H1 (cell line): ENCODE measurements around the gene MYNN. TPM values are rescaled to one million over a fixed set of nuclear protein-coding genes. Genes with fewer than 3 reads are reported as not detected.

Experiments
- ASH2L ChIP-seq: fragments of 200-600, 300-600 bp; sonication (generic); IDR thresholded peaks from one replicate; pipeline ENCODE4 v1.7.1; 2017; ENCODE audit warnings: low read length
- BACH1 ChIP-seq: IDR thresholded peaks from 2 replicates; pipeline ENCODE4 v1.6.1; 2012; ENCODE audit warnings: low read length, improper control_type of control experiment
- NRF1 ChIP-seq: IDR thresholded peaks from 2 replicates; pipeline ENCODE4 v1.6.1; 2011; ENCODE audit warnings: mild to moderate bottlenecking, low read depth, low read length, improper control_type of control experiment
- POLR2A ChIP-seq, 2 experiments: IDR thresholded peaks; 1 replicate in 1 of 2; 2 replicates in 1 of 2; pipeline ENCODE4 v1.6.1; 2011; ENCODE audit warnings: low read depth in 2 of 2, low read length in 2 of 2, mild to moderate bottlenecking in 2 of 2; ENCODE audit errors: control extremely low read depth in 1 of 2
- POU5F1 ChIP-seq: IDR thresholded peaks from 2 replicates; pipeline ENCODE4 v1.6.1; 2011; ENCODE audit warnings: low read depth, mild to moderate bottlenecking, low read length, moderate library complexity
- SP4 ChIP-seq: IDR thresholded peaks from 2 replicates; pipeline ENCODE4 v1.6.1; 2012; ENCODE audit warnings: low read length, inconsistent platforms
- TEAD4 ChIP-seq: IDR thresholded peaks from 2 replicates; pipeline ENCODE4 v1.6.1; 2012; ENCODE audit warnings: low read depth, low read length, inconsistent platforms, mixed read lengths
- polyA plus RNA-seq, 7 experiments: library from polyadenylated mRNA; depleted of rRNA in 3 of 7; stranded (reverse) in 5 of 7; unstranded in 2 of 7; fragments of >200 nt in 5 of 7; fragments of 200-250 nt in 2 of 7; gene quantifications; 1 replicate in 5 of 7; 2 replicates in 1 of 7; 4 replicates in 1 of 7; pipeline versions ENCODE4 v1.2.1 to v1.2.3, GENCODE V29; 2011 to 2013; ENCODE audit warnings: missing spikeins in 2 of 7, mixed read lengths in 2 of 7
- total RNA-seq: library from RNA; stranded (reverse); fragmentation: NEBNext Ultra II Directional; extraction: Animal tissue kit (Norgen Biotek cat#: 25700); gene quantifications from 2 replicates; pipeline ENCODE4 v1.2.1, GENCODE V29; 2021

The MYNN gene
- total and polyA plus RNA-seq, 2 of the 8 experiments (the other 6 are each of a cell fraction or from before 2014, with no cell fraction given) = 7.3 to 15.2 TPM

DNA sequence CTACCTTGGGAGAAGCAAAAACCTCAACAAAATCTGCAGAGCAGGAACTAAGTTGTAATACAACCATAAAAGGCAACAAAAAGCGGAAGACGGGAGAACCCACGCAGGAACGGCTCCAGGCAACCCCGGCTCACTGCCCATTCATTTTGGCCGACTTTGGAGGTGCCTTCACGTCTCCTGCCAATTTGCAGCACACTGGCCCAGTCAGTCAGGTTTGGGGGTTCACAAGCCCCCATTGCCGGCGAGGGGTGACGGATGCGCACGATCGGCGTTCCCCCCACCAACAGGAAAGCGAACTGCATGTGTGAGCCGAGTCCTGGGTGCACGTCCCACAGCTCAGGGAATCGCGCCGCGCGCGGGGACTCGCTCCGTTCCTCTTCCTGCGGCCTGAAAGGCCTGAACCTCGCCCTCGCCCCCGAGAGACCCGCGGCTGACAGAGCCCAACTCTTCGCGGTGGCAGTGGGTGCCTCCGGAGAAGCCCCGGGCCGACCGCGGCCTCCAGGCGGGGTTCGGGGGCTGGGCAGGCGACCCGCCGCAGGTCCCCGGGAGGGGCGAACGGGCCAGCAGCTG lies 8.8 kb upstream of the MYNN start (continued):
- TF ChIP-seq POU5F1 (no peak), BACH1 (peak; percentile 43; the same call in 1 of the 2 replicates), SP4 (no peak), NRF1 (no peak), ASH2L (peak; percentile 85), POLR2A (IDR thresholded peaks at IDR 0.05; ENCODE audit: control extremely low read depth in 1 of 2, low read depth in 2 of 2, low read length in 2 of 2) (no peak), TEAD4 (no peak)
